ENCODE measurements around the gene ARRB2.
"Not testable (repeated sequence)": the region's sequence is repeated elsewhere in the genome, so short reads cannot be mapped to it uniquely, and the experiment has no call there.

ARRB2 gene

DNA sequence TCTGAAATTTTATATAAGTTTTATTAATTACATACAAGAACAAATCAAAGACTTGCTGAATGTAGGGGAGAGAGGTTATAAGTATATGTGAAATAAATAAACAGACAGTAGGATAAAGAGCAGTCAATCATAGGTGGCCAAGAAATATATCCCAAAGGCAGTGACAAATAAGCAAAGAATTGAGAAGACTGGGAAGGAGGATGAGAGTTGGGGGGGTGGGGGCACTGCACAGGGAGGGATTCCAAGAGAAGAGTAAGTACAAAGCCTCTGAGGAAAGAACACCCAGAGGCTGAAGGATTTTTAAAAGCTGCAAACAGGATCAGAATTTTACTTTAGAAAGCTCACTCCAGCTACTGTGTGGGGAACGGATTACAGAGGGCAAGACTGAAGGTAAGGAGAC lies 9.3 kb upstream of the ARRB2 start:
- DNase-seq (ENCODE audit: low read depth in 2 of 2), result no peak

DNA sequence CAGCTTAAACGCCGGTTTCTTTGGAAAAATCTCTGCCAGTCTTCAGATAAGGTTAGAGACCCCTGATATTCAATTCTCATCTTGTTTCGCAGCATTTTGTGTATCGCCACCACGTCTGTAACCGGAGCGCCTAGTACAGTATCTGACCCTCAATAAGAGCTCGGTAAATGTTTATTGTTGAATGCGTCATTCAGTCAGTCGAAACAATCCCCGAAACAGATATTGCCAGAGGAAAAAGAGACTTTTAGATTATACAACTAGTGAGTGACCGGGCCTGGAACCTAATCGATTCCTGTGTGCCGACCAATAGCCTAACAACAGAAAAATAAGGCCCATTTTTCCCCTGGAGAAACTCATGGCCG lies 7.1 kb upstream of the ARRB2 start:
- no peak for DNase-seq (ENCODE audit: low read depth in 2 of 2)

DNA sequence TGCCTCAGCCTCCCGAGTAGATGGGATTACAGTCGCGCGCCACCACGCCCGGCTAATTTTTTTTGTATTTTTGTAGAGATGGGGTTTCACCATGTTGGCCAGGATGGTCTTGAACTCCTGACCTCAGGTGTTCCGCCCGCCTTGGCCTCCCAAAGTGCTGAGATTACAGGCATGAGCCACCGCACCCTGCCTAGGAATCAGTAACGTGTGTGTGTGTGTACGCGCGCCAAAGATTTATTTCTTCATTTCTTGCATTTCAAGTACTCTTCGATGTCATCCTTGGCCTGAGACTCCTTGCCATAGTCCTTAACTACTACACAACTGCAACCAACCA lies 5.9 kb upstream of the ARRB2 start:
- DNase-seq (ENCODE audit: low read depth in 2 of 2), result not testable (repeated sequence)

DNA sequence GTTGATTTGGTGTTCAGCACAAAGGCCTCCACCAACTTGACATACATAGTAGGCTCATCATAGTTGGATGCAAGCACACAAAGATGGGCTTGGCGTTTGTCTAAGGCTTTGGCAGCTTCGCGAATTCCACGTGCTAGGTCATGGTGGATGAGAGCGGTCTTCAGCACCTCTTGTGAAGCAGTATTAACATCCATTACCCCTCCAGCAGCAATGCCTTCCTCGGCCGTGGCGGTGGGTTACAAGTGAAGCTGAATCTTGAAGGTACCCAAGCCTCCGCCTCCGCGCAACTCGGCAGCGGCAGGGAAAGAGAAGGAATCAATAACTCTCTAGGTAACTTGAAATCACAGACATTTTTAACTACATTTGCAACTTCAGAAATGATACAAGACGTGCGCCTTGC lies 5.4 kb upstream of the ARRB2 start:
- no peak for DNase-seq (ENCODE audit: low read depth in 2 of 2)

DNA sequence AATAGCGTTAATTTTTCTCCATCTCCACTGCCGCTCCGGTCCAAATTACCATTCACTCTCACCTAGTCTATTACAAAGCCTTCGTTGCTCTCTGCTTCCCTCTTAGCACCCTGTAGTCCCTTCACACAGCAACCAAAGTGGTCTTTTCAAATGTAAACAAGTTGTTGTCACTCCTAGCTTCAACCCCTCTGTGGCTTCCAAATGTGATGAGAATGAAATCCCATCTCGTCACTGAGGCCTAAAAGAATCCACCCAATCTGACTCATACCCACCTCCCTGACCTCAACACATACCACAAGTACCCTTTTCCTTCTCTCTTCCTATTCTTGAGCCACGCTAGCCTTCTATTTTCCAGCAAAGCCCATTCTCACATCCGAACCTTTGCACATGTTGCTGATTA lies 4.3 kb upstream of the ARRB2 start:
- no peak for DNase-seq (ENCODE audit: low read depth in 2 of 2)

DNA sequence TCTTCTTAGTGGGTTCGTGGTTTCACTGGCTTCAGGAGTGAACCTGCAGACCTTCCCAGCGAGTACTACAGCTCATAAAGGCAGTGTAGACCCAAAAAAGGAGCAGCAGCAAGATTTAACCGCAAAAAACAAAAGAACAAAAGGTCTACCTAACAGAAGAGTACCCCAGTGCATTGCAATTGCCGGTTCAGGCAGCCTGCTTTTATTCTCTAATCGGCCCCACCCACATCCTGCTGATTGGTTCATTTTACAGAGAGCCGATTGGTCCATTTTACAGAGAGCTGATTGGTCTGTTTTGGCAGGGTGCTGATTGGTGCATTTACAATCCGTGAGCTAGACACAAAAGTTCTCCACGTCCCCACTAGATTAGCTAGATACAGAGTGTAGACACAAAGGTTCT lies 2.0 kb upstream of the ARRB2 start:
- DNase-seq (ENCODE audit: low read depth in 2 of 2), result peak; percentile 31 to 44

DNA sequence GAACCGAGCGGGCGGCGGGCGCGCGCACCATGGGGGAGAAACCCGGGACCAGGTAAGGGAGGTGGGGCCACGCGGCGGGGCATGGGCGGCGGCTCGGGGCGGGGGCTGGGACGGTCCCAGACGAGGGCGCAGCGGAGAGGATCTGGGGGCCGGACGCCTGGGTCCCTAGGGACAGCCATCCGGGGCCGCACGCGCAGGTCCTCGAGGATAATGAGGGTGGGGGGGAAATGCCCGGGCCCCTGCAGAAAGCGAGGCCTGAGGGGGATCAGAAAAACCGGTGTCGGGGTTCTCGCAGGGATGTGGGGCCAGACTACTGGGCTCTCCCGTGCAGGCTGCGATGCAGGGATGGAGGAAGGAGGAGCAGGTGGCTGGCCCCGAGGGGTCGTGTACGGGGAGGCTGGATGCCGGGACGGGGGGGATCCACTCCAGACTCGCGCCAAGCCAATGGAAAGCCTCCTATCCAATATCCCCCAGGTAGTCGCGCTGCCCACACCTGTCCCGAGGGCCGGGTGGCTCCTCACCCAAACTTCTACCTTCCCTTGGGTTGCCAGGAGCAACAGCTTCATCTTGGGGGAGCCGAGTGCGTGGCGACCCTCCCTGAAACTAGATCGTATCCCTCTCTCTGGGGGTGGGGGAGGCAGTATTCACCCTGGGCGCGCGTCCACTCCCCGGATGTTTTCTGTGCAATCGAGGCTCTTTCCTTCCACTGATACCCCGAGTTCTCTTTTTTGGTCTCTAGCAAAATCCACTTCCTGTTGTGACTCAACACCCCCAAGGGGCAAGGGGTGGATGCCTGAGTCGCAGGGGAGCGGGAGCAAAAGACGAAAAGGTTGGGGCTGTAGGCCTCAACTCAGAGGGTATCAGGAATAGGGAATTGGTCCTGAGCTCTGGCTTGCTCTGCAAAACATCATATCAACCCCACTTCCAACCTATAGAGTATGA lies 532 bp downstream of the ARRB2 start:
- peak; percentile 29 to 31 for DNase-seq (ENCODE audit: low read depth in 2 of 2)

DNA sequence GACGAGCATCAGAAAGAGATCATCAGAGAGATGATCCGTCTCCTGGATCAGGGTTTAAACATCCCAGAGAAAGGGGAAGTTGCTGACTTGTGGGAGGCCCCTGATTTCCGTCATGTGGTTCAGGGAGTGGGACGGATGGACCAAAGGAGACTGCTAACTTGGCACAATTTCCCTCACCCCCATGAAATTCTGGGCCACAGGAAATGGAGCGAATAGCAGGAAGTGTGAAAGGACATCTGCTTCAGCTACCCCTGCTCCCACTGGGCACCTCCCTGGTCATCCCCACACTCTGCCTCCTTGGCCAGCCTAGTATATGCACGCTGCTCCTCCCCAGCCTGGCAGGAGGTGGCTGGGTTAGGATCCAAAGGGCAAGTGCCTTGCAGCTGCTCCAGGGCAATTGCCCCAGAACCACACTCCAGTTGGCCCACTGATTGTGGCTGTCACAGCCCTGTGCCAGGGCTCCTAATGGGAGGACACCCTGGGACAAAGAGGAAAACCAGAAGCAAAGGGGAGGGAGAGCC lies 1.3 kb downstream of the ARRB2 start:
- DNase-seq (ENCODE audit: low read depth in 2 of 2), result no peak

DNA sequence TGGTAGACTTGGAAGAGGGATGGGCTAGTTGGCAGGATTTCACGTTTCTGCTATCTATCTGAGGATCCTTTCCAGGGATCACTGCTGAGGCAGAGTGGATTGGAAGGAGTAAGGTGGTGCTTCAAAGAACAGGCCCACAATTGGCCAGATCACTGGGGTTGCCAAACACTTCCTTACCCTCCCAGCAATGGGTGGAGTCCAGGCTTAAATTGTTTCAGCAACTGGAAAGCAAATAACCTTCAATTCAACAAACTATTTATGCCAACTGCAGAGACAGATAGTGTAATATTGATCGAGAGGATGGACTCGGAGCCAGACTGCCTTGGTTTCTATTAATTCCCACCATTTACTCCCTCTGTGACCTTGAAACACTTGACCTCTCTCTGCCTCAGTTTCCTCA lies 2.1 kb downstream of the ARRB2 start:
- DNase-seq (ENCODE audit: low read depth in 2 of 2), result no peak

DNA sequence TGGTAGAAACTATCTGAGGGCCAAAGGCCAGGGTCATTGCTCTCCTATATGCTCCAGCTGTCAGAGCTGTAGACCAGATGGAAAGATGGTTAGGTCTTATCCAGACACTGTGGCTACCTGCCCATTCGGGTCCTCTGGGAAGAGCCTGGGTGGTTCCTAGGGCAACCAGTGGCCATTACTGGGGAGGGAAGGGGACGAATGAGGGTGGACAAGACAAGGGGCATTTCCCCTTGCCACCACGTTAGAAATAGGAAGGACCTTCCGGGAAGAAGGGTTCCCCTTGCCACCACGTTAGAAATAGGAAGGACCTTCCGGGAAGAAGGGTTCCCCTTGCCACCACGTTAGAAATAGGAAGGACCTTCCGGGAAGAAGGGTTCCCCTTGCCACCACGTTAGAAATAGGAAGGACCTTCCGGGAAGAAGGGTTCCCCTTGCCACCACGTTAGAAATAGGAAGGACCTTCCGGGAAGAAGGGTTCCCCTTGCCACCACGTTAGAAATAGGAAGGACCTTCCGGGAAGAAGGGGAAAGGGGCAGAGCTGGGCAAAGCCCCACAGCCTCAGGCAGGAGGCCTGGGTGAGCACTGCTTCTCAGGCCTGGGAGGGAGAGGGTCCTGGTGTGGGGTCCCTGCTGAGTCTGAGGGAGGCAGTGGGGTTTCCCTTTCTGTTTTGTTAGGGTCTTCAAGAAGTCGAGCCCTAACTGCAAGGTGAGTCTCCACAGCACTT lies 4.1 kb downstream of the ARRB2 start:
- not testable (repeated sequence) for DNase-seq (ENCODE audit: low read depth in 2 of 2)

DNA sequence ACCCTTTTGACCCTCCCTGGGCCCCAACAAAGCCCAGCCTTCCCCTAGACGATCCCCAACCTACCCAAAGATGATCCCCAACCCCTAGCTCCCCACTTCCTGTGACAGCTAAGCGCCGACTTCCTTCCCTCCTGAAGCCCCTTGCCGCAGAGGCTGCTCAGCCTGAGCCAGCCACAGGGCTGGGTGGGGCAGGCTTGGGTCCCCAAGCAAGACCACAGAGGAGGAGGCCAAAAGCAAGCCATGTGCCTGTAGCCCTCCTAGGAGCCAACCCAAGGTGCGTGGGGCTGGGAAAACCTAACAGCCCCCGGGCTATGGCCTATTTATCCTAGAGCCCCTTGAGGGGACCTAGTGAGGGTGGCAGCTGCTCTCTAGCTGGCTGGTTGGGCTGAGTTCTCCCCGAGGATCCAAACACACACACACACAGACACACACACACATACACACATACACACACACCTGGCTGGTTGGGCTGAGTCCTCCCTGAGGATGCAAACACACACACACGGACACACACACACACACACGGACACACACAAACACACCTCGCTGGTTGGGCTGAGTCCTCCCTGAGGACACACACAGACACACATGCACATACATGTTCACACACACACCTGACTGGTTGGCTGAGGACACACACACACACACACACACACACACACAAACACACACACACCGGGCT lies 4.8 kb downstream of the ARRB2 start:
- no peak for DNase-seq (ENCODE audit: low read depth in 2 of 2)

DNA sequence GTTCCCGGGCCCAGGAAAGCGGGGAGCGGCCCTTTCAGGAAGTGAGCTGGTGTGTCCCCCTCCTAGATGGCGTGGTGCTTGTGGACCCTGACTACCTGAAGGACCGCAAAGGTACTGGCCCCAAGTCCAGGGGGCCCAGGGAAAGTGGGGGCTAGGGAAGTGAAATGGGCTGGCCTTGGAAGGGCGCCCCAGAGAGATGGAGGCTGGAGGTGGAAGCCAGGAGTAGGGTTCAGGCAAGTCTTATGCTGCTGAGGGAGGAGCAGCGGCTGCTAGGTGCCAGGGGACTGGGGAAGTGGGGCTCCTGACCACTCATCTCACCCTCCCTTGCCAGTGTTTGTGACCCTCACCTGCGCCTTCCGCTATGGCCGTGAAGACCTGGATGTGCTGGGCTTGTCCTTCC lies 5.6 kb downstream of the ARRB2 start:
- DNase-seq (ENCODE audit: low read depth in 2 of 2), result no peak

DNA sequence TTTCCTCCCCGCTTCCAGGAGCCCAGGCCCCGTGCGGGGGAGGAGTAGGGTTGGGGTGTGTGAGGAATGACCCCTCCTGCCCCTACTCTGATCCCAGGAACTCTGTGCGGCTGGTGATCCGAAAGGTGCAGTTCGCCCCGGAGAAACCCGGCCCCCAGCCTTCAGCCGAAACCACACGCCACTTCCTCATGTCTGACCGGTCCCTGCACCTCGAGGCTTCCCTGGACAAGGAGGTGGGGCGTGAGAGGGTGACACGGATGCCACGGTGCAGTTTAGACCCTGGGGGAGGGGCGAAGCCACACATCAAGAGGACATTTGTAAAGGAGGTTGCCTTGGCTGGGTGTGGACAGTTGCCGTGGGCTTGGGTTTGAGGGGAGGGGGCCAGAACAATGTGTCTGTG lies 7.4 kb downstream of the ARRB2 start:
- DNase-seq (ENCODE audit: low read depth in 2 of 2), result no peak

DNA sequence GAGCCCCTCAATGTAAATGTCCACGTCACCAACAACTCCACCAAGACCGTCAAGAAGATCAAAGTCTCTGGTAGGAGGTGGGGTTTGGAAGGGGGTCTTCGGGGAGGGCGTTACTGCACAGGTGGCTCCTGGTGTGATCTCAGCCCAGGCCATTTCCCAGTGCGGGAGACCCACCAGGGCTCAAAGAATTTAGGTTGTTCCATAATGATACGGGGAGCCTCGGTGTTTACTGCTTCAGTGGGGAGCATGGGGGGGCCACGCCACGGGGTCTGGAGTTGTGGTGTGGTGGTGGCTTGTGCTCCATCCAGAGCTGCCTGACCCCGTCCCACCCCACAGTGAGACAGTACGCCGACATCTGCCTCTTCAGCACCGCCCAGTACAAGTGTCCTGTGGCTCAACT lies 7.8 kb downstream of the ARRB2 start:
- DNase-seq (ENCODE audit: low read depth in 2 of 2), result no peak

DNA sequence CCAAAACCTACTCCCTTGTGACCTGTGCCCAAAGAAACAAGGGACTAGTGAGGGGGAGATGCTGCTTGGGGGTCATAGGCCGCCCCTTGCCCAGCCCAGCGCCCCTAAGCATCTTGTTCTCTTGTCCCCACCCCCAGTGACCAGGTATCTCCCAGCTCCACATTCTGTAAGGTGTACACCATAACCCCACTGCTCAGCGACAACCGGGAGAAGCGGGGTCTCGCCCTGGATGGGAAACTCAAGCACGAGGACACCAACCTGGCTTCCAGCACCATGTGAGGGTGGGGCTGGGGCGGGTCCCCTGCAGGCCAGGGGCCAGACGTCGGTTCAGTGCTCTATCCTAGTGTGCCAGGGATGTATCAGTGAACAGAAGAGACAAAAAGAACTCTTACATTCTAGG lies 8.7 kb downstream of the ARRB2 start:
- no peak for DNase-seq (ENCODE audit: low read depth in 2 of 2)

DNA sequence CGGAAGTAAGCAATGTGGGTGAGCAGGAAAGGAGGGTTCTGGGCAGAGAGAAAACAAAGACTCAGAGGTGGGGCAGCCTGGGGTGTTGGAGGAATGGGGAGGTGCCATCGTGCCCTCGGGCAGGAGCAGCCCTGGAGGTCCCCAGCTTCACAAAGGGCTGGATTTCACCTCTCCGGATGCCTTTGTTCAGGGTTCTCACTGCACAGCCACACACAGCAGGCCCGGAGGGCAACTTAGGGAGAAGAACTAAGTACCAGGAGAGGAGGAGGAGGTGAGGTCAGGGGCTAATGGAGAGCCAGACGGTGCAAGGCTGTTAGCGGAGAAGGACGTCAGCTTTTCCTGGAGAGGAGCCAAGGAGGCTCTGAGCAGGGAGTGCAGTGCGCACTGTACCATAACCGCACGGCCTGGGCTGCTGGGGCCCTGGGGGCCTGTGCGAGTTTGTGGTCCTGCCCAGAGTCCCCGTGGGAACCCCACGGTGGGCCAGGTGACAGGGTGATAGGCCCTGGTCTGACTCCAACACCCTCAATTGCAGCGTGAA lies 9.3 kb downstream of the ARRB2 start:
- no peak for DNase-seq (ENCODE audit: low read depth in 2 of 2)

DNA sequence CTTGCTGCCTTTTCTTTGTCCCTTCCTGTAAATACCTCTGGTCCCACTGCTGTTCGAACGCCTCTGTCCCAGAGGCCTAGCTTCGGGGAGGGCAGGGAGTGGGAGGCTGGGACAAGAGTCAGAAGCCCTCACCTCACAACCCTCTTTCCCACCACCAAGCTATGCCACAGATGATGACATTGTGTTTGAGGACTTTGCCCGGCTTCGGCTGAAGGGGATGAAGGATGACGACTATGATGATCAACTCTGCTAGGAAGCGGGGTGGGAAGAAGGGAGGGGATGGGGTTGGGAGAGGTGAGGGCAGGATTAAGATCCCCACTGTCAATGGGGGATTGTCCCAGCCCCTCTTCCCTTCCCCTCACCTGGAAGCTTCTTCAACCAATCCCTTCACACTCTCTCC lies 10.4 kb downstream of the ARRB2 start:
- no peak for DNase-seq (ENCODE audit: low read depth in 2 of 2)

DNA sequence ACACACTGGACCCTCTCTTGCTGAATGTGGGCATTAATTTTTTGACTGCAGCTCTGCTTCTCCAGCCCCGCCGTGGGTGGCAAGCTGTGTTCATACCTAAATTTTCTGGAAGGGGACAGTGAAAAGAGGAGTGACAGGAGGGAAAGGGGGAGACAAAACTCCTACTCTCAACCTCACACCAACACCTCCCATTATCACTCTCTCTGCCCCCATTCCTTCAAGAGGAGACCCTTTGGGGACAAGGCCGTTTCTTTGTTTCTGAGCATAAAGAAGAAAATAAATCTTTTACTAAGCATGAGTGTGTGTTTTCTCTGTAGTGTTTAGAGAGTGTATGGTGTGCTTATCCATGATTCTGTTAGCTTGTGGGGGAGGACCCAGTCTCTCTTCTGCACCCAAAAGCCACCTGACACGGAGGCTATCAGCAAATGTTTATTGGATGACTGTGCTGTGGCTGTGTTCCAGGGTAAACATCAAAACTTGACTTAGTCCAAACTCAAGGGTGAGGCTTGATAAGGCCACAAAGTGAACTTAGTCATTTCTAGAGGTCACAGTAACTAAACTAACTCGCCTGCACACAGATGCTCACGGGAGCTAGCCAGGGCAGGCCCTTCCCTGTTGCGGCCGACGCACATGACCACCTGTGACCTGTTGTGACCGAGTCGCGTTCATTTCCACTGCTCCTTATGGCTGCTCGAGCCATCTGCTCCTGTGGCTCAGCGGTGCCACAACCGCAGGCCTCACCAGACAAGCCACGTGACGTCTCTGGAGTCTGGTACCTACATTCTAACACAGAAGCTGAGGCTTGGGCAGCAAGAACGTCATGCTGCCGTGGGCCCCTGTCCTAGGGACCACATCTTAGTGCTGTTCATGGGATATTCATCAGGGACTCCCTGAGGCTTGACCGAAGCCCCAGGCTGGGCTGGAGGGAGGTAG lies 11.0 kb downstream of the ARRB2 start:
- no peak for DNase-seq (ENCODE audit: low read depth in 2 of 2)

DNA sequence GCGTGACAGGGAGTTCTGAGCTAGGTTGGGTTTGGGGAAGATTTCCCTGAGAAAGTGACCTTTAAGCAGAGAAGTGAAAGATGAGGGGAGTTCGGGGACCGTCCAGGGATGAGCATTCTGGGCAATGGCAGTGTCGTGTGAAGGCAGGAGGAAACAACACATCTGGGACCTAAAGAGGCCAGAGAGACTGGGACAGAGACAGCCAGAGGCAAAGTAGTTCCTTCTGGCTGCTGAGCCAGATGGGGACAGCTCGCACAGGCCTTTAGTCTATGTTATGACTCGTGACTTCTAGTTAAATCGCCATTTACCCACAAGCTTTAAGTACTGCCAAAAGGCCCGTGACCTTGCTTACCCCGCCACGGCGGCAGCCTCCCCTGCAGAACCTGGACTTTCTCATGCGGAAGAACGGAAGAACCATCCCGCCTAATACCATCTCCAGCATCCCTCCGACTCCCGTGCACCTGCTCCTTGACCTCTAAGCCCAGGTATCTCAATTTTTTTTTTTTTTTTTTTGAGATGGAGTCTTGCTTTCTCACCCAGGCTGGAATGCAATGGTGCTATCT lies 12.3 kb downstream of the ARRB2 start:
- DNase-seq (ENCODE audit: low read depth in 2 of 2), result no peak

DNA sequence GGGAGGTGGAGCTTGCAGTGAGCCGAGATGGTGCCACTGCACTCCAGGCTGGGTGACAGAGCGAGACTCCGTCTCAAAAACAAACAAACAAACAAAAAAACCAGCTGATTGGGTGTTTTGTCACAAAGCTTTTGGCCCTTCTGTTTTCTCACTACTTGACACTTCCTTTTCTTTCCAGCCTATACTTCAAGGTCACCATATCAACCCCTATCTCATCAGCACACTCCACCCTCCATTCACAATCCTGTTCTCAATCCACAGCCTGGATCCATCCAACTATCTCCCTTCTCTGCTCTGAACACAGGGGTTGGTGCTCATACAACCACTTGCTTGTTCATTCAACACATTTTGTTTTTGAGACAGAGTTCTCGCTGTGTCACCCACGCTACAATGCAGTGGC lies 14.2 kb downstream of the ARRB2 start:
- DNase-seq (ENCODE audit: low read depth in 2 of 2), result no peak

Data from activated CD4-positive, alpha-beta T cell treated with anti-CD3 and anti-CD28 coated beads for 24 hours (primary cell).